ENCODE results near the gene OR2V2. TPM values are rescaled to one million over a fixed set of nuclear protein-coding genes. Genes with fewer than 3 reads are reported as not detected.
"Not testable (repeated sequence)": the region's sequence is repeated elsewhere in the genome, so short reads cannot be mapped to it uniquely, and the experiment has no call there.

Gene OR2V2
- total RNA-seq, 1 donor = not detected

DNA sequence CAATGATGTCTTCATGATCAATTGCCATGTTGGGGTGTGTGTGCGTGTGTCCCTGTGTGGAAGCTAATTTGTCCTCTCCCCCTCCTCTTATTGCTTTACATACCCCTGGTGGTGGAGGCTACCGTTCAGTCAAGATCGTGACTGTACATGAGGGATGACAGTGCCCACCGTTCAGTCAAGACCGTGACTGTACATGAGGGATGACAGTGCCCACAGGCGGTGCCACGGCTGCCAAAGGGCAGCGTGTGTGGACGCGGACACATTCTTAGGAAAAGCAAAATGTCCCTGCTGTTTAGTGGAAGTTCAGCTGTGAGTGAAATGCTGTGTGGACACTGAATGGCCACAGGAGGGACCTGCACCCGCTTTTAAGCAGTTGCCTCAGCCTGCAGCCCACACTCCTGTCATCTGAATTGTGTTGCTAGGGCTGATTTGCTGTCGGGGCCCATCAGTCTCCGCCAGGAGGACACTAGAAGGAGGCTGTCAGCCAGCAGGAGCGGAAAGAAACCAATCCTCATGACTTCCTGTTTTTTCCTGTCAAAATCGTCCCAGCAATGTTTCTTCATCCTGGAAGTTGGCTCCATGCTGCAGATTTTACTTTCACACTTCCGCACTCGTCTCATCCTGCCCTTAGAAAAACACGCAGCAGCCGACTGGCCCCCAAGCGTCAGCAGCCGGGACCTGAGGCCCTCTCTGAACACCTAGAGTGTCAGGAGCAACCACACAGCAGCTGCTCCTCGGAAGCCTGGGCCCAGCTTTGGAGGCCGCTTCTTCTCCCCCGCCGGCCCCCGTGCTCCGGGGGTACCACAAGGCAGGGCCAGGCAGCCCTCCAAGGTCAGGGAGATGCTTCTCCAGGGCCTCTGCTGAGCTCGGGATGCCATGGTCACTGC, 25.5 kb upstream of the OR2V2 start:
- DNase-seq (ENCODE audit: low read depth) = no peak
- TF ChIP-seq, protein P1, sequence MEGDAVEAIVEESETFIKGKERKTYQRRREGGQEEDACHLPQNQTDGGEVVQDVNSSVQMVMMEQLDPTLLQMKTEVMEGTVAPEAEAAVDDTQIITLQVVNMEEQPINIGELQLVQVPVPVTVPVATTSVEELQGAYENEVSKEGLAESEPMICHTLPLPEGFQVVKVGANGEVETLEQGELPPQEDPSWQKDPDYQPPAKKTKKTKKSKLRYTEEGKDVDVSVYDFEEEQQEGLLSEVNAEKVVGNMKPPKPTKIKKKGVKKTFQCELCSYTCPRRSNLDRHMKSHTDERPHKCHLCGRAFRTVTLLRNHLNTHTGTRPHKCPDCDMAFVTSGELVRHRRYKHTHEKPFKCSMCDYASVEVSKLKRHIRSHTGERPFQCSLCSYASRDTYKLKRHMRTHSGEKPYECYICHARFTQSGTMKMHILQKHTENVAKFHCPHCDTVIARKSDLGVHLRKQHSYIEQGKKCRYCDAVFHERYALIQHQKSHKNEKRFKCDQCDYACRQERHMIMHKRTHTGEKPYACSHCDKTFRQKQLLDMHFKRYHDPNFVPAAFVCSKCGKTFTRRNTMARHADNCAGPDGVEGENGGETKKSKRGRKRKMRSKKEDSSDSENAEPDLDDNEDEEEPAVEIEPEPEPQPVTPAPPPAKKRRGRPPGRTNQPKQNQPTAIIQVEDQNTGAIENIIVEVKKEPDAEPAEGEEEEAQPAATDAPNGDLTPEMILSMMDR (IDR thresholded peaks at IDR 0.05; ENCODE audit: insufficient read depth, low read length) = no peak
- no peak overlapping the region for H3K4me3 ChIP-seq (ENCODE audit: low read depth, low read length)

DNA sequence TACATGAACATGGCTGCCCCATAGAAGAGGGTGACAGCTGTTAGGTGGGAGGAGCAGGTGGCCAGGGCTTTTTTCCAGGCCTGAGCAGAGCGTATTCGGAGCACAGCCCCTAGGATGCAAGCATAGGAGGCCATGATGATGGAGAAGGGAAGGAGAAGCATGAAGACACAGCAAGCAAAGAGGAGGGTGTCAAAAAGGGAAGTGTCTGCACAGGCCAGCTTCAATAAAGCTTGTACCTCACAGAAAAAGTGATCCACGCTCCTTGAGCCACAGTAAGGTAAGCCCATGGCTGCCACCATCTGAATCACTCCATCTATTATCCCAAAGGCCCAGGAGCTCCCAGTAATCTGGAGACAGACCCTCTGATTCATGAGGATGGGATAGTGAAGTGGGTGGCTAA, 22.9 kb upstream of the OR2V2 start:
- no peak overlapping the region for H3K4me3 ChIP-seq (ENCODE audit: low read depth, low read length)
- TF ChIP-seq, protein P1 (IDR thresholded peaks at IDR 0.05; ENCODE audit: insufficient read depth, low read length) = no peak
- no peak for DNase-seq (ENCODE audit: low read depth)

DNA sequence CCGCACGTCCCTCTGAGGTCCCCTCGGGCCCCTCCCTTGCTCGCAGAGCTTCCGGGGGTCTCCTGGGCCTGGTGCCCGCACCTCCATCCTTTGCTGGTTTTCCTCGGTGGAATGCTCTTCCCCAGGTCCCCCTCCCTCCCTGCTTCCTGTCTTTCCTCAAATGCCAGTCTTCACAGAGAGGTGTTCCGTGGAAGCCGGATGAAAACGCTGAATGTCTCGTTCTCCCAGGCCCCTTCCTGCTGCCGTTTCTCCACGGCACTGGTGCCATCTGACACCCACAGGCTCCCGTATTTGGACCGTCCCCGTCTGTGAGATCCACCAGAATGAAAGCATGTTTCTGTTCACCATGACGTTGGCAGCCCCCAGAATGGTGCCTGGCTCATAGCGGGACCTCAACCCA, 20.5 kb upstream of the OR2V2 start:
- DNase-seq (ENCODE audit: low read depth) = no peak
- no peak overlapping the region for H3K4me3 ChIP-seq (ENCODE audit: low read depth, low read length)
- TF ChIP-seq, protein P1 (IDR thresholded peaks at IDR 0.05; ENCODE audit: insufficient read depth, low read length) = no peak

DNA sequence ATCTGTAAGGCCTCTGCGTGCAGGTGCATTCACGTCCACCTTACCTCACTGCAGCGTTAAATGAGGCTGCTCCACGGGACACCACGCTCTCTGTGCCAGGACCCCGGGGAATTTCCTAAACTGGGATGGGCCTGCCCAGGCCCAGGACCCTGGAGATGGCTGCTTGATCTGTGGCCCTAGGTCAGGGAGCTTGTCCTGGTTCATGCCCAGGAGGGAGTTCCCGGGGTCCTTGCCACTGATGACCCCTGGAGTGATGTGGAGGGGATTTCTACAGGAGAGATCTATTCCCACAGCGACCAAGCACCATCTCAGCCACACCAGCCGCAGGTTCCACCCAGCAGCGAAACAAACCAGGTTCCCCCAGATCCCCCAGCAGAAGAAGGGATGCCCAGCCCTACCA, 19.9 kb upstream of the OR2V2 start:
- no peak overlapping the region for H3K4me3 ChIP-seq (ENCODE audit: low read depth, low read length)
- TF ChIP-seq, protein P1 (IDR thresholded peaks at IDR 0.05; ENCODE audit: insufficient read depth, low read length) = no peak
- no peak for DNase-seq (ENCODE audit: low read depth)

DNA sequence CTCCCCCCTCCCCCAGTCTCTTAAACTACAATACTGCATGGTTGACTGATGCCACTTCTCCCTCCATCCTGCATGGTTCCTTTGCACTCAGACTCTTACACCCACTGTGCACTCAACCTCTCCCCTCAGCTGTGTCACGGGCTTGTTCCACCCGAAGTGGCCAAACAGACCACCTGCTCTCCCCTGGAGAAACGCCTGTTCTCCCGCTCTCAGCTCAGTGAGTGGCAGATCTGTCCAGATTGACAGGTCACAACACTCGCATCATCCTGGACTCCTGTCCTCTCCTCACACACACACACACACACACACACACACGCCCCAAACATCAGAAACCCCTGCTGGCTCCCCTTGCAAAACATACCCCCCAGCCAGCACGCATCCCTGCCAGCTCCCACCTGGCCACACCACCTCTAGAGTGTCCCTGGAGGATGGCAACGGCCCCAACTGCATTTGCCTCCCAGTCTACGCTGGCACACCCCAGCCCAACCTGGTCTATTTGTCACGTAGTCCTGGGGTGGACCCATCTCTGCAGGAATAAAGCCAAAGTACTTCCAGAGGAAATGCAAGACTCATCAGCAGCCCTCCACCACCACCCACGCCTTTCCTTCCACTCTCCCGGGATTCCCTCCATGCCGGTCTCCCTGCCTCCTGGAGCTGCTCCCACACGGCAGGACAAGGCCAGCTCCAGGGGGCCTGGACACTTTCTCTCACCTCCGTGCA, 19.3 kb upstream of the OR2V2 start:
- H3K4me3 ChIP-seq (ENCODE audit: low read depth, low read length) = no peak overlapping the region
- TF ChIP-seq, protein P1 (IDR thresholded peaks at IDR 0.05; ENCODE audit: insufficient read depth, low read length) = no peak
- no peak for DNase-seq (ENCODE audit: low read depth)

DNA sequence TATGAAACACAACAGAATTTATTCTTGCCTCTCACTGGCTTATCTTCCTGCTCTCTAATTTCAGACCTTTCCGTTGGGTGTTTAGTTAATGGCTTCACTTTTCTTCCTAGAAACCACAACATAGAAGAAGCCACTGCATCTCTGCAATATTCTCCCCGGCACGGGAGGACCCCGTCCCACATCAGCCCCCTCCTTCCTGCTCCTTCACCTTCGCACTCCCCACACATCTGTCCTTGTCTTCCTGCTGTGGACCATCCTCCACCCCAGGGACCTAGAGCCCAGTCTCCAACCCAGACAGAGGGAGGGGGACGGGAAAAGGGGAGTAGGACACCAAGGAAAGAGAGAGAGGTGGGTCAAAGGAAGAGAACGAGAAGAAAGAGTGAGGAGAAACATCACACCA, 17.8 kb upstream of the OR2V2 start:
- DNase-seq (ENCODE audit: low read depth) = no peak
- no peak overlapping the region for H3K4me3 ChIP-seq (ENCODE audit: low read depth, low read length)
- TF ChIP-seq, protein P1 (IDR thresholded peaks at IDR 0.05; ENCODE audit: insufficient read depth, low read length) = no peak

DNA sequence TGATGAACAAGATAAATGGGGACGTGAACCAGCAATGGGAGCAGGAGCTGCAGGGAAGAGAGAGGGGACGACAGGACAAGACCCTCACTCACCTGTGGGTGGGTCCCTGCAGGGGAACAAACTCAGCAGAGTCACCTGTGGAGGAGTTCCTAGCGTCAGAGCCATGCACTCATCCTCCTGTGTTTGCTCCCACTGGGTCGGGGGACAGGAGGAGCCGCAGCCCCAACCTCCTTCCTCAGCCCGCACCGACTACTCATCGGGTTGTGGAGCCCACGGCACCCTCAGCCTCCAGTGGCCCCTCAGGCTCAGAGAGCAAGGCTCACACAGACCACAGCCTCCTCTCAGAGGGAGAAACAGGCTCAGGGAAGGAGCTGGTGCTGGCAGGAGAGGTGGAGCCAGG, 17.3 kb upstream of the OR2V2 start:
- H3K4me3 ChIP-seq (ENCODE audit: low read depth, low read length); DNase-seq (ENCODE audit: low read depth): not testable (repeated sequence)

Measured in fibroblast of the aortic adventitia (primary cell).